ENCODE data around the gene CXCL9.

Gene CXCL9

GRCh38 chr4:75953509-75953908 lies 53.8 kb downstream of the CXCL9 start:
- DNase-seq = no peak

All from DMS79 (cell line).